Right lobe of liver (tissue), 4 donors: ENCODE measurements around the gene BEGAIN.

Experiments
- POLR2A ChIP-seq: fragments of 450-650 bp; IDR thresholded peaks from one replicate; pipeline ENCODE4 v1.6.1; 2017; ENCODE audit warnings: antibody characterized with exemption, mild to moderate bottlenecking
- TF ChIP-seq, protein P1 (sequence below), 4 donors: fragments of 200-600 bp in 3 of 4; fragments of 450-650 bp in 1 of 4; IDR thresholded peaks; one replicate each; pipeline versions ENCODE4 v1.5.1 to v1.8.0; 2016 to 2022; ENCODE audit warnings: antibody characterized with exemption in 4 of 4, mild to moderate bottlenecking in 2 of 4
- donor health status: DM: no; HTN: no; CAD: no.
- donor health status: DM: no; HTN: no; CAD: no.
- donor health status: DM: no; HTN: yes; CAD: no.

DNA sequence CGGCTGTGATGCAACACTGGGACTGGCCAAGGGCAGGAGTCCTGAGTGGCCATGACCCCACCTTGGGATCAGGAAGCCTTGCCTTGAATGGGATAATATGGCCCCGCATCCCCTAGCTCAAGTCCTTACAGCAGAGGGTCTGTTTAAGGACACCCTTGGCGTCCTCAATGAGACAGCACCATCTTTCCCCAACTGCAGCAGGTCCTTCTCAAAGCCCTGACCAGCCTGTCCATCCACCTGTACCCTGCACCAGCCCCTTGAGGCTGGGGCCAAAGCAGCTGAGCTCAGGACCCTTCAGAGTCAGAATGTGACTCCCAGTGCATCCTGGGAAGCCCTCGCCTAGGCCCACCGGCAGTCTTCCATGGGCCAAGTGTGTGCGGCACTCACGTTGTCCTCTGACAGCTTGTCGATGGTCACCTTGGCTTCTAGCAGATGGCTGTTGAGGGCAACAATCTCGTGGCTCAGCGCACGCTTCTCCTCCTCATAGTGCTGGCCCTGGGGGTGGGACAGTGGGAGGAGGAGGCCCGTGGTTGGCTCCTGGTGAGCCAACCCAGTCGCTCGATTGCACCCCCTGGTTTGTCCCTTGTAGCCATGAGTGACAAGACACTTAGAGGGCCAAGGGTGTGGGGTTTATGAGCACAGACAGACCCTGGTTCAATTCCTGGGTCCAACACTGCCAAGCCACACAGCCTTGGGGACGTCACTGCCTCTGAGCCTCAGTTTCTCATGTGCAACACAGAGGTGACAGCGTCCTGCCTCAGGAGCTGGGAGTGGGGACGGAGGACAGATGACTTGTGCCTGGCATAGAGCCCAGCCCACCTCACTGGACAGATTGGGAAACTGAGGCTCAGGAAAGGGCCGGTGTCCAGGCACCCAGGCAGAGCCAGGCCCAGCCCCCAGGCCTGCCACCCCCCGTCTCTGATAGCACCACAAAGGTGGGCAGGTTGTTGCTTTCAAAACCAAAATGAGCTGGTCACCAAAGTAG is 43.5 kb downstream of the BEGAIN start:
- no peak for TF ChIP-seq POLR2A
- TF ChIP-seq, protein P1, sequence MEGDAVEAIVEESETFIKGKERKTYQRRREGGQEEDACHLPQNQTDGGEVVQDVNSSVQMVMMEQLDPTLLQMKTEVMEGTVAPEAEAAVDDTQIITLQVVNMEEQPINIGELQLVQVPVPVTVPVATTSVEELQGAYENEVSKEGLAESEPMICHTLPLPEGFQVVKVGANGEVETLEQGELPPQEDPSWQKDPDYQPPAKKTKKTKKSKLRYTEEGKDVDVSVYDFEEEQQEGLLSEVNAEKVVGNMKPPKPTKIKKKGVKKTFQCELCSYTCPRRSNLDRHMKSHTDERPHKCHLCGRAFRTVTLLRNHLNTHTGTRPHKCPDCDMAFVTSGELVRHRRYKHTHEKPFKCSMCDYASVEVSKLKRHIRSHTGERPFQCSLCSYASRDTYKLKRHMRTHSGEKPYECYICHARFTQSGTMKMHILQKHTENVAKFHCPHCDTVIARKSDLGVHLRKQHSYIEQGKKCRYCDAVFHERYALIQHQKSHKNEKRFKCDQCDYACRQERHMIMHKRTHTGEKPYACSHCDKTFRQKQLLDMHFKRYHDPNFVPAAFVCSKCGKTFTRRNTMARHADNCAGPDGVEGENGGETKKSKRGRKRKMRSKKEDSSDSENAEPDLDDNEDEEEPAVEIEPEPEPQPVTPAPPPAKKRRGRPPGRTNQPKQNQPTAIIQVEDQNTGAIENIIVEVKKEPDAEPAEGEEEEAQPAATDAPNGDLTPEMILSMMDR (IDR thresholded peaks at IDR 0.05) = no peak
